Activated CD8-positive, alpha-beta memory T cell treated with anti-CD3 and anti-CD28 coated beads, Interleukin-2, amount 50 U/mL, for 24 hours (primary cell): ENCODE data around the gene PARP9.
"Not testable (repeated sequence)": the region's sequence is repeated elsewhere in the genome, so short reads cannot be mapped to it uniquely, and the experiment has no call there.

Experiments used
- DNase-seq: peaks from one replicate; pipeline ENCODE4 v3.0.0-alpha.2; 2020; ENCODE audit errors: extremely low read depth

Gene PARP9

DNA sequence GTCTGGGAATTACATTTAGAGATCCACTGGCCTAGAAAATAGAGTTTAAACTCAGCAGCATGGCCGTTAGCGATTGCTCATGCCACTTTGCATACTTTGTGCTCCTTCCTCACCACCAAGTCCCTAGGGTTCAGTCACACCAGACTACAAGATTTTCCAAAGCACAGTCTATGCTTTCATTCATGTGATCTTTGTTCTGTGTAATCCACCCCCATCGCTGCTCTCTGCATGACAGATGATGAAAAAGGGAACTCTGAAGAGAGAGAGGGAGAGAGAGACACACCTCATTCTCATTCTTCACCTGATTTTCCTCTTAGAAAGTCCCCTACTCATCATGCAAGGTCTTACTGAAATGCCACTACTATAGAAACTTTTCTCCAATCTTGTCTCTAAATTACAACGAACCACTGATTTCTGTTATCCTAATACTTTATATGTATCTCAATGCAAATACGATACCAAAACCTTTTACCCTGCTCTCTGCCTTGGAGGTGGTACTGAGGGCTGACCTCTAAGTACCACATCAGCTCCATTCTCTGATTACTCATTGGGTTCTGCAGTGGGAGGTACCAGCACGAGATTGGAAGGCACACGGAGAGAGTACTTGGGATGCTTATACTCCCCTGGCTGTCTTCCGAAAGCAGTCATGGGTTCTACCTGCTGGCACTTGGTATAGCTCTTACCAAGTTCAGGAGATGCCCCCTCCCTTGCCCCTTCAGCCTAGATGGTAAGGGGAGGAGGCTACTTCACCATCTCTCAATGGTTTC, 12.3 kb upstream of the PARP9 start:
- no peak for DNase-seq

GRCh38 chr3:122572940-122573412, 8.9 kb upstream of the PARP9 start:
- no peak for DNase-seq

GRCh38 chr3:122568755-122569154, 4.7 kb upstream of the PARP9 start:
- DNase-seq = no peak

DNA sequence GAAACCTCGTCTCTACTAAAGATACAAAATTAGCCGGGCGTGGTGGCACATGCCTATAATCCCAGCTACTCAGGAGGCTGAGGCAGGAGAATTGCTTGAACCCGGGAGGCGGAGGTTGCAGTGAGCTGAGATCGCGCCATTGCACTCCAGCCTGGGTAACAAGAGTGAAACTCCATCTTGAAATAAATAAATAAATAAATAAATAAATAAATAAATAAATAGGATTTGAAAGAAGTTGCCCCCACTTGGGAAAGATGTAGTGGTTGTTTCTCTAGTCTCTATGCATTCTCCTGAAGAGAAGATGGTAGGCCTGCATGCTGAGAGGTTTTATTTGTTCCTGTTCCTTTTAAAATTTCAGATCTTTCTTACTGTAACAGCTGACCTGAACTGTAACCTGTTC, 4.0 kb upstream of the PARP9 start:
- DNase-seq = not testable (repeated sequence)

DNA sequence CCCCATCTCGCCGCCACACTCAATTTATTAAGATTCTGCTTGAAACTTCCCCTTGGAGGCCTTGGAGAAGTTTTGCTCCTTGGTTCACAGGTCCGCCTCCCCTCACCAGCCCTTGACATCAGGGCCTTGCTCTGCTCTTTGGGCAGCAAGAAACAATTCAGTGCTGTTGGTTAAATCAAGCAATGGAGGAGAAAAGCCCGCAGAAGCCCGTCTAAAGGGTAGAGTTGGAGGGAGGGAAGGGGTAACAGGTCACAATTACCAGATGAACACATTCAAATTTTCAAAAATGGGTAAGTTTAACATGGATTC, 429 bp downstream of the PARP9 start:
- DNase-seq = no peak

DNA sequence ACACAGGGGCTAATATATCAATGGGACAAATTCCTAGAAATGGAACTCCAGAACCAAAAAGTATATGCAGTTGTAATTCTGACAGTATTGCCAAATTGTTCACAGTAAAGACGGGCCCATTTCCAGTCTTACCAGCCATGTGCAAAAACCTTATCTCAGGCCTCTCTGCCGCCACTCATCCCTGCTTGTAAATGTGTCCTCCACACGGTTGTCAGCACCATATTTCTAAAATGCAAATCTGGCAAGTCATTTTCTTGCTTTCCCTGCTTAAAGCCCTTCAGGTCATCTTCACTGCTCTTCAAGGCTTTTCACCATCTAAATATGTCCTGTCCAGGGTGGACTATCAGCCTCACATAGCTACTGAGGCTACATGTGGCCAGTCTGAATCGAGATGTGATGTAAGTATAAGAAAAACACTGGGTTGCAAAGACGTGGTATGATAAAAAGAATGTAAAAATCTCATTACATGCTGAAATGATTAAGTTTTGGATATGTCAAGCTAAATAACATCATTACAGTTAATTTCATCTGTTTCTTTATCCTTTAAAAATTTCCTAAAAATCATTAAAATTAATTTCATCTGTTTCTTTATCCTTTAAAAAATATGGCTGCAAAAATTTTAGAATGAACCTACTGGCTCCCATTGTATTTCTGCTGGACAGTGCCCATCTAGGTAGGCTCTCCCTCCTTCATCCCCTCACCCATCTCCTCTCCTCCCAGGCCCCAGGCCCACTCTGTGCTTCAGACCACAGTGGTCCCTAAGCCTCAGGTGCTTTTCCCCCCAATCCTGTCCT, 980 bp downstream of the PARP9 start:
- no peak for DNase-seq

DNA sequence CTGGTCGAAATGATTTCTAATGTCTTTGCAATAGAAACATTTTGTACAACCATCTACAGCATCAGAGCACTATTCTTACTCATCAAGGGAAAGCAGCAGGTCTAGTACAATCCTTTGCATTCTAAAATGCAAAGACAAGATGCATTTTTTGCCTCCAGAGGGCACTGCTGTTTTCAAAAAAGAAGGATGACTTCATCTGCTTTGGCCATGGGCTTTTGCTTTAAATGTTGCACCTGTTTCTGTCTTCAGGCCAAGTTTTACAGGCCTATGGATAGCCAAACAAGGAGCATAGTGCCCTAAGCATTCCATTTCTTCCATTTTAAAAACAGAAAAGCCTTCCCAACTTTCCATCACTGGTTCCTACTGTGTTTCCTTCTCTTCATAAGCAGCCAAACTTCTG, 3.4 kb downstream of the PARP9 start:
- DNase-seq = no peak

- no peak for DNase-seq
These were observed 4.2 kb downstream of the PARP9 start for GRCh38 chr3:122559906-122560305.

- no peak for DNase-seq
These were observed 5.5 kb downstream of the PARP9 start for GRCh38 chr3:122558605-122559004.

DNA sequence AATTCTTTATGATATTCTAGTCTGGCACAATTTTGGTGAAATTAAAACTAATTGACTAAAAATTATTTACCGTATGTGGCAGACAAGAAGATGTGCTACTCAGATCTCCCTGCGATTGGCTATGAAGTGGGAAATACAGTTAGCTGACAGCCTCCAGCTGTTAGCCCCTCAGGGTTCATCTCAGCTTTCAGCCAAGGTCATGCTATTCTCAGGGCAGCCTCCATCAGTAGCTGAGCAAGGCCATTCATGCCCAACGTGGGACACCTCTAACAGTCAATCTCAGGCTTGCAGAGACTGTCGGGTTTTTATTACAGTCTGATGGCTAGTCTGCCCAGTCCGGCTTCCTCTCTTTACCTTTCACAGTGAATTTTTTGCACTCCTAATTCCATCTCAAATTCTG, 6.7 kb downstream of the PARP9 start:
- no peak for DNase-seq

GRCh38 chr3:122555275-122556071, 8.6 kb downstream of the PARP9 start:
- DNase-seq = no peak

- DNase-seq = no peak
These were observed 10.9 kb downstream of the PARP9 start for GRCh38 chr3:122553171-122553570.

DNA sequence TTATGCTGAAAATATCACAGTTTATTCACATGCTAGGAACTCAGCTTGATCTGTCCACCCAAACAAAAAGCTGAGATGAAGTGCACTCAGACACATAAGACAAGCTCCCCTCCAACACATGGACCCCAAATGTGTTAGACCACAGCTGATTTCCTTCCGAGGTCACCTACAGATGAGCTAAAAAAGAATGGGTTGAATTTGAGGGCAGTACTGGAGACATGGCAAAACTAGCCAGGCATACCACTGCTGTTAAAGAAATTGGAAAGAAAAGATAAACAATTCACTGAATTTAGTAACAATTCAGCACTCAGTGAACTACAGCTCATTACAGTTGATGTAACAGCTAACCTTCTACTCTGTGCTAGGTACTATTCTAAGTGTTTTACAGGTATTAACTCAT, 15.5 kb downstream of the PARP9 start:
- DNase-seq = no peak

DNA sequence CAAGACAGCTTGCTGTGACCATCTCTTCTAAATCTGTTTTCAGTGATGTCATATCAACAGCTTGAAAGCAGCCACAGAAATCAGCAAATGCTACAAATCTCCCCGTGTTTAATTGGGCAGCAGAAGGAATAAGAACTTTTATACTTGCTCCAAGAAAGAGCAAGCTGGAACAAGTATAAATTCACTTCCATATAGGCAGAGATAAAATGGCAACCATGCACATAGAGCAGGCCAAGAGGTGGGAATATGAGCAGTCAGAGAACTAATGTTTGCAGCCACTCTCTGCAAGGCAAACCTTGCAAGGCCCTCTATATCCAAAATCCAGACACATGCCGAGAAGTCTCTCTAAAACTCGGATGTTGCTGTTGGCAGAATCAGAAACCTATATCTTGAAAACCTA, 16.0 kb downstream of the PARP9 start:
- no peak for DNase-seq

DNA sequence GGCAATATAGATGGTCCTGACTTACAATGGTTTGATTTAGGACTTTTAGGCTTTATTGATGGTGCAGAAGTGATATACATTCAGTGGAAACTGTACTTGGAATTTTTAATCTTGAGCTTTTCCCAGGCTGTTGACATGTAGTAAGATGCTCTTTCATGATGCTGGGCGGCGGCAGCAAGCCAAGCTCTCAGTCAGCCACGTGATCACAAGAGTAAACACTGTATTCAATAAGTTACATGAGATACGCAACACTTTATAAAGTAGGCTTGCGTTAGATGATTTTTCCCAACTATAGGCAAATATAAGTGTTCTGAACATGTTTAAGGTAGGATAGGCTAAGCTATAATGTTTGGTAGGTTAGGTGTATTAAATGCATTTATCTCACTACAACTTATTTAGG, 17.9 kb downstream of the PARP9 start:
- no peak for DNase-seq

GRCh38 chr3:122538956-122539490, 25.1 kb downstream of the PARP9 start:
- DNase-seq = no peak

DNA sequence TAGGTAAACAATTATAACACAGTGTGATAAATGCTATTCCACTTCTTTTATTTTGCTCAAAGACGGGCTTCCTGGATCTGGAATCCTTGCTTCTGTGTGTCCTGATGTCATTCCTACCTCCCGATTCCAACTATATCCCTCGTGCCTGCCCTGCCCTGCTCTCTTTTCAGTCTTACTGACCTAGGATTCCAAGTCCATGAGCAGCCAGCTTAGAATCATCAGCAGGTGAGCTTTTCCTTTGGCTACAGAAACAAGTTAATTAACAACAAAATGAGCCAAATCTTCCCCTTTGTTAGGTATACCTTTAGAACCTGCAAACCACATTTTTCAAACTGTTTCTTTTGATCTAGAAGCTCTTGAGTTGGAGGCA, 27.5 kb downstream of the PARP9 start:
- DNase-seq = no peak

DNA sequence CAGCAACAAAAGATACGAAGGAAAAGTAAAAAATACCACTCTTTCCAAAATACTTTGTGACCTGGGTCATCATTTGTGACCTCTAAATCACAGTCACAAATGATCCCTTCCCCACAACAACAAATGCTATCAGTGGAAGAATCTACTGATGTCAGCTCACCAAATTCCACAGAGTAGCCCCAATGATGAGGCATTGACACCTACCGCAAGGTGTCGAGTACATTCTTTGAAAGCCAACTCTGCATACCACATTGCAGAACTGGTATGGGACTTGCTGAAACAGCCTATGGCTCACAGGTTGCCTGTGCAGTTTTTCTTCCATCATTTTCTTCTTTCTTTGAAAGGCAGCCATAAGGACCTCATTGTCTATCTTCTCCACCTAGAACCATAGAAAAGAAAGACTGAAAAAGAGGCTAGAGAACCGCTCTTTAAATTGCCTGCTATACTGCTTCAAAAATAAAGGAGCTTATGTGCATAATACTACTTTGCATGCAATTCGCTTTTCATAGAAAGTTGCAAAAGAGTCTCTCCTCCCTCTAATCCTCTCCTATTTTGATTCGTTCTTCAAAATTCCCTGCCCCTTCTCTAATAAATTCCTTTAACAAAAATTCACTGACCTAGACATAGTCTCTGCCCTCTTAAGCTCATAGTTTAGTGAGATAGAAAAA, 28.0 kb downstream of the PARP9 start:
- no peak for DNase-seq

GRCh38 chr3:122533931-122534334, 30.2 kb downstream of the PARP9 start:
- DNase-seq = no peak

GRCh38 chr3:122533480-122533879, 30.6 kb downstream of the PARP9 start:
- no peak for DNase-seq

GRCh38 chr3:122530164-122530563, 33.9 kb downstream of the PARP9 start:
- no peak for DNase-seq

- DNase-seq = no peak
These were observed 40.8 kb downstream of the PARP9 start for GRCh38 chr3:122523317-122523716.
